CD4-positive, alpha-beta T cell treated with Interleukin-6 at 100 ng/mL for 8 hours (primary cell): Measurements from ENCODE around the gene EBNA1BP2.
"Not testable (repeated sequence)": the region's sequence is repeated elsewhere in the genome, so short reads cannot be mapped to it uniquely, and the experiment has no call there.

Source experiments
- DNase-seq: peaks from one replicate; pipeline ENCODE4 v3.0.0-alpha.2; 2020; ENCODE audit warnings: mixed read lengths, low spot score

The EBNA1BP2 gene, protein sequence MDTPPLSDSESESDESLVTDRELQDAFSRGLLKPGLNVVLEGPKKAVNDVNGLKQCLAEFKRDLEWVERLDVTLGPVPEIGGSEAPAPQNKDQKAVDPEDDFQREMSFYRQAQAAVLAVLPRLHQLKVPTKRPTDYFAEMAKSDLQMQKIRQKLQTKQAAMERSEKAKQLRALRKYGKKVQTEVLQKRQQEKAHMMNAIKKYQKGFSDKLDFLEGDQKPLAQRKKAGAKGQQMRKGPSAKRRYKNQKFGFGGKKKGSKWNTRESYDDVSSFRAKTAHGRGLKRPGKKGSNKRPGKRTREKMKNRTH

DNA sequence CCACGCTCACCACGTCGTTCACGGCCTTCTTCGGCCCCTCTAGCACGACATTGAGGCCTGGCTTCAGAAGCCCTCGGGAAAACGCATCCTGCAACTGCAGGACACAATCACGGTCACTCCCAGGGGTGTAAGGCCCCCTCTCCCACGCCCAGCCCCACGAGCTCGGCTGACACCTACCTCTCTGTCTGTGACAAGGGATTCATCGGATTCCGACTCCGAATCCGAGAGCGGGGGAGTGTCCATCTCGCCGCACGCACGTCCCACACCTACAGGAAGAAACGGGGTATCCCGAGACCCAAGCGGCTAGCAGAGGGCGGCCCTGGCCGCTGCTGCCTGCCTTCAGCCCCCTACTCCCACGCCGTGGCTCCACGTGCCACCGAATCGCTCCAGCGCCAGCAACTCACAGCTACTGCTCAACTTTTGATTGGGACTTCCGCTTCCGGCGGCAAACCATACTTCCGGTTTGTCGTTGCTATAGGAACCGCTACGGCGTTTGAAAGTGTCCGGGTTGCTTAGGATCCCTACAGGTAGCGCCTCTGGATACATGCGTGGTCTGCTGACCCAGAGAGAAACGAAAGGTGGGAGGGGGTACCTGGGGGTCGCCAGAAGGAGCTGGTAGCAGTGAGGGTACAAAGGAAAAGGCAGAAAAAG, at the start of gene EBNA1BP2, which contains the start of gene CFAP57:
Gene EBNA1BP2 (minus strand): TSS at position 415 of the 651 bp plus-strand sequence. CDS start 172 bp downstream, at position 243.
Gene CFAP57 (plus strand): TSS at position 455 of the 651 bp plus-strand sequence. CDS start 424 bp downstream, outside the sequence.
- peak; percentile 91 for DNase-seq

DNA sequence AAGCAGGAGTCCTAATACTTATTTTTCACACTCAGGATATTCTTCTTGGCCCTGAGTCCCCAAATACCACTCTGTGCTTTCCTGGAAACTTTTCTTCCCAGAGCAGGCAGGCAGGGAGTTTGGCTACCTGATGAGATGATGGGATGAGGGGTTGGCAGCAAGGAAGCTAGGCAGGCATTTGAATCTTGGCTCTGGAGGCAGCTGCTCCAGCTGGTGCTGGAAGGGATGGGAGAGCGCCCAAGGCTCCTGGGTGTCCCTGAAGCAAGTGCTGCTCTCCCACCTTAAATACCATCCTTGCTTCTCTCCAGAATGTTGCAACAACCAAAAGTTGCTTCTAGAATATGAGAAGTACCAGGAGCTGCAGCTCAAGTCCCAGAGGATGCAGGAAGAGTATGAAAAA, 49.7 kb upstream of the EBNA1BP2 start:
- DNase-seq: no peak

DNA sequence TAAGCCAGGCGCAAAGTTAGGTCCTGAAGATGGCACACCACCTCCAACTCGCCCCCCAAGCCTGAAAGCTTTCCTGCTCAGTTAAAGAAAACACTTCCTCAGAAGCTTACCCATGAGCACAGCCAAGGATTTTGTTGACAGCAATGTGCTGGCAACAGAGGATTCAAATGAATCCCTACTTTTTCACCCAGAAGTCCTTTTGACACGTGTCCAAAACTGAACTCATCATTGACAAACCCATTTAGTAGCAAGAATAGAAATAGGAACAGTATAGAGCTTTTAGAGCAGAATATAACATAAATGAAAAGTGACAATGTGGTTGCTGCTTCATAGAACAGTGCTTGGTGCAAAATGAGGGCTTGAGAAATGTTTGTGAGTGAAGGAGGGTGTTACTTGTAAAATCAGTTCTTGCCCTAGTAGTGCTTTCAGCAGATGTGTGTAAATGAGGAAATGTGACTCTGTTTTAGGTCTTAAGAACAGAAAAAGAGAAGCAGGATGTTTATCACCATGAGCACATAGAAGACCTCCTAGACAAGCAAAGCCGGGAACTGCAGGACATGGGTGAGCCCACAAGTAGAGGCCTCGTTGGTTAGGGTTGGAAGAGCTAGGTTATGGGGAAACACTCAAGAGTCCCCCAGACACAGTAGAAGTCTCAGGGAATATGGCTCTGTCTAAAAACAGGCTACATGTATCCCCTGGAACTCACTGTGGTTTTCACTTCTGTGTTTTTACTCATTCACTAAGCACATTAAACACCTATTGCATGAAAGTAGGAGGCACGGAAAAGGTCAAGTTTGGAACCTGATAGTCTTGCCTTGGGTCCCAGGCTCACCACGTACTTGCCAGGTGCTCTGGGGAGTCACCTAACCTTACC, 49.1 kb upstream of the EBNA1BP2 start:
- no peak for DNase-seq

DNA sequence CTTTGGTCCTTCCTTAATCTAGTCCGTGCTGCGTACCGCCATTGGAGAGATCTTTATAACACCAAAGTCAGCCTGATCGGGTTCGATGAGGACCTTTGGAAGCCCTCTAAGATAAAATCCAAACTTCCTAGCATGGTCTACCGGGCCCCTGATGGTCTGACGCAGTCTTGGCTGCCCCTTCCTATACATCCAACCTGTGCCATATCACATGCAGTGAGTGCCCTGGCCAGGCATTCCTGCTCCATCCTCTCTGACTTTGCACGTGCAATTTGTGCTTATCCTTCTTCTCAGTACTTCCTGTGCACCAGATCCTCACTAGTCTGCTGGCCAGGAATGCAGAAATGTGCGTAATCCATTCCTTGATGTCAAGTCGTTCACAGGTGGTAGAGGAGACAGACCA, 45.7 kb upstream of the EBNA1BP2 start:
- no peak for DNase-seq

DNA sequence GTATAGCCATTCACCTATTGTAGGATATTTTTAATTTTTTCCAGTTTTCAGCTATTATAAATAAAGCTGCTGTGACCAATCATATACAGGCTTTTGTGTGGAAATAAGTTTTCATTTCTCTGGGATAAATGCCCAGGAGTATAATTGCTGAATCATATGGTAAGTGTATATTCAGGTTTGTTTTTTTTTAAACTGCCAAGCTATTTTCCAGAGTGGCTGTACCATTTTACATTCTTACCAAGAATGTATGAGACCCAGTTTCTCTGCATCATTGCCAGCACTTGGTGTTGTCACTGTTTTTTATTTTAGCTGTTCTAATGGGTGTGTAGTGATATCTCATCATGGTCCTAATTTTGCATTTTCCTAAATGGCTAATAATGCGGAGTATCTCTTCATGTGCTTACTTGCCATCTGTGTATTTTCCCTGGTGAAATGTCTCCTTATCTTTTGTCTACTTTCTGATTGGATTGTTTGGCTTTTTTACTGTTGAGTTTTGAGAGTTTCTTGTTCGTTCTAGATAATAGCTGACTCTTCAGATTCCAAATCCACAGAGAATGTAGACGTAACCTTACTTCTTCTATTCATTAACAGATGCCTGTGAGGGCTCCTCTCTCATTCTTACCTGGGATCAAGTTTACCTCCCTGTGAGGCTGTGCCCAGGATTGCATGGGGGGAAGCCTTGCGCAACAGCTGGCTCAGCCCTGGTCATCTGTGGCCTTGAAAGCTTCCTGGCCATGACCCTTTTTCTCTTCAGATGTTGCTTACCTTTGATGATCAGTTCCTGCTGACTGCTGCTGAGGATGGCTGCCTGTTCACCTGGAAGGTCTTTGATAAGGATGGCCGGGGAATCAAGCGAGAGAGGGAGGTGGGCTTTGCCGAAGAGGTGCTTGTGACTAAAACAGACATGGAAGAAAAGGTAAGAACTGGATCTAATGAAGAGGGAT, 42.7 kb upstream of the EBNA1BP2 start:
- no peak for DNase-seq

DNA sequence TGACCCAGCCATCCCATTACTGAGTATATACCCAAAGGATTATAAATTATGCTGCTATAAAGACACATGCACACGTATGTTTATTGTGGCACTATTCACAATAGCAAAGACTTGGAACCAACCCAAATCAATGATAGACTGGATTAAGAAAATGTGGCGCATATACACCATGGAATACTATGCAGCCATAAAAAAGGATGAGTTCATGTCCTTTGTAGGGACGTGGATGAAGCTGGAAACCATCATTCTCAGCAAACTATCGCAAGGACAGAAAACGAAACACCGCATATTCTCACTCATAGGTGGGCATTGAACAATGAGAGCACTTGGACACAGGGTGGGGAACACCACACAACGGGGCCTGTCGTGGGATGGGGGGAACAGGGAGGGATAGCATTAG, 36.2 kb upstream of the EBNA1BP2 start:
- not testable (repeated sequence) for DNase-seq

DNA sequence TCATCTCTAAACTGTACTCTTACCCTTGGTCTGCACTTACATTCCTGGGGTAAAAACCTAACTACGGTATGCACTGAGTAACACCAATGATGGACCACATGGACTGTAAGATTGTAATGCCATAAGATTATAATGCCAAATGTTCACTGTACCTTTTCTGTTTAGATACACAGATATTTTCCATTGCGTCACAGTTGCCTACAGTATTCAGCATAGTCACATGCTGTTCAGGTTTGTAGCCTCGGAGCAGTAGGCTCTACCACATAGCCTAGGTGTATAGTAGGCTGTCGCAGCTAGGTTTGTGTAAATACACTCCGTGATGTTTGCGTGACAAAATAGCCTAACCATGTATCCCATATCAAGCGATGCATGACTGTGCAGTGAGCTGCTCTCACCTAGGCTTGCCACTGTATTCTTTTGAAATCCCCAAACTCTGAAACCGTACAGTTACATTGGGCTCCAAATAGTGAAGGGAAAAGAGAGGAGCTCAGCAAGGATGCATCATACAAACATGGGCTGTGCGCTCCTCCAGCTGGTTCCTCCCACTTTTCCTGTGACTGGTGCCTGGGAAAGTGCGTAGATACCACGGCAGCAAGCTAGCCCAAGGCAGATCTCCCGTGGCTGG, 35.3 kb upstream of the EBNA1BP2 start:
- DNase-seq: no peak

DNA sequence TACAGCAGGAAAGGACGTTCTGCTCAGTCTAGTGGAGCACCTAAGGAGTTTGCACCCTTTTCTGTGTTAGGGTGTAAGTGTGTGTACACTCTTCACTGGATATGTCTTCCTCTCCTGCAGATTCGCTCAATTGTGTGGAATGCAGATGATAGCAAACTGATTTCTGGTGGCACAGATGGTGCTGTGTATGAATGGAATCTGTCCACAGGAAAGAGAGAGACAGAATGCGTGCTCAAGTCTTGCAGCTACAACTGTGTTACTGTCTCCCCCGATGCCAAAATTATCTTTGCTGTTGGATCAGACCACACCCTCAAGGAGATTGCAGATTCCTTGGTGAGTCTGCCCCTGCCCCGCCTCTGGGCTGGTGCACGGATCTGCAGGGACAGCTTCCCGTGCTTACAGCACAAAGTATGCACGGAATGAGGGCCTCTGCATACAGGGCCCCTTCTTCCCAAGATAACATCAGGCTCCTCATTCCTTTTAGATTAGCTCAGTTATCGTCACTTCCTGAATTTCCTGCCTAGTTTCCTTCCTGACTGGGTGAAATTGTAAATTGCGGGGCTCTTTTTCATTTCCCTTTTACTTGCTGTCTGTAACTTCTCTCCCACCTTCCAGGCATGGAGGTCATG, 34.6 kb upstream of the EBNA1BP2 start:
- DNase-seq: no peak

DNA sequence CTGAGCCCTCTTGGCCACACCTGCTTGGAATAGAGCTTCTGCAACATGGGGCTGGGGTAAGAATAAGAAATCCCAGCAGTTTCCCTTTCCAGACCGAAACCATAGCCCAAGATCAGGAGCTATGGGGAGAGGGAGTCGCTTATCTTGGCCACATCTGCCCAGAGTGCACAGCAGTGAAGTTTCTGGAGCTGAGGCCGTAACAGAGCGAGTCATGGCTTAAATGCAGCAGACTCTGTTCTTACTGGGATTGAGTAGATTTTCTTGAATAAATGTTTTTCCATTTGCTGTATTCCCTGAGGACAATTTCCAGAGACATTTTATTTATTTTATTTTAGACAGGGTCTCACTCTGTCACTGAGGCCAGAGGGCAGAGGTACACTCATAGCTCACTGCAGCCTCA, 33.6 kb upstream of the EBNA1BP2 start:
- no peak for DNase-seq

DNA sequence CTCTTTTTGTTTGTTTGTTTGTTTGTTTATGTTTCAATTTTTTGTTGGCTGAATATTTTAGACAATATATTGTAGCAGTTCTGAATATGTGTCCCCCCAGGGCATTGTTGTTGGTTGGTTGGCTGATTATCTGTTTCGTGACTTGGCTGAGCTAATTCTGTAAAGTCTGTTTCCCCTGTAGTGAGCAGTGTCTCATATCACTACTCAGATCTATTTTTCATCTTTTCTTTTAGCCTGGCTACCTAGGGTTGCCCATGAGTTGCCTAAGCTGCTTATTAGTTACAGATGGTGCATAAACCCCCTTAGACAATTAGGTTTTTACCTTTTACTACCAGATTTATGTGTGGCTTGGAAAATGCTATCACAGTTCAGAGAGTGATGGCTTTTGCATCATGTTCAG, 32.3 kb upstream of the EBNA1BP2 start:
- no peak for DNase-seq

DNA sequence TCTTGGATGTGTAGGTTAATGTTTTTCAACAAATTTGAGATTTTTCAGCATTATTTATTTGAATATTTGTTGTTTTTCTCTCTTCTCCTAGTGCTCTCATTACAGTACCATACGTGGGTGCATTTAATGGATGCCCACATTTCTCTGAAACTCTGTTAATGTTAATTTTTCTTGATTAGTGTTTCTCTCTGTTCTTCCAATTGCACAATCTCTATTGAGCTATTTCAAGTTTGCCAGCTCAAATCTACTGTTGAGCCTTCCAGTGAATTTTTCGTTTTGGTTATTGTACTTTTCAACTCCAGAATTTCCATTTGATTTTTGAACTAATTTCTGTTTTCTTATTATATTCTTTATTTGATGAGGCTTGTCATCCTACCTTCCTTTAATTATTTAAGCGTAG, 31.8 kb upstream of the EBNA1BP2 start:
- no peak for DNase-seq

DNA sequence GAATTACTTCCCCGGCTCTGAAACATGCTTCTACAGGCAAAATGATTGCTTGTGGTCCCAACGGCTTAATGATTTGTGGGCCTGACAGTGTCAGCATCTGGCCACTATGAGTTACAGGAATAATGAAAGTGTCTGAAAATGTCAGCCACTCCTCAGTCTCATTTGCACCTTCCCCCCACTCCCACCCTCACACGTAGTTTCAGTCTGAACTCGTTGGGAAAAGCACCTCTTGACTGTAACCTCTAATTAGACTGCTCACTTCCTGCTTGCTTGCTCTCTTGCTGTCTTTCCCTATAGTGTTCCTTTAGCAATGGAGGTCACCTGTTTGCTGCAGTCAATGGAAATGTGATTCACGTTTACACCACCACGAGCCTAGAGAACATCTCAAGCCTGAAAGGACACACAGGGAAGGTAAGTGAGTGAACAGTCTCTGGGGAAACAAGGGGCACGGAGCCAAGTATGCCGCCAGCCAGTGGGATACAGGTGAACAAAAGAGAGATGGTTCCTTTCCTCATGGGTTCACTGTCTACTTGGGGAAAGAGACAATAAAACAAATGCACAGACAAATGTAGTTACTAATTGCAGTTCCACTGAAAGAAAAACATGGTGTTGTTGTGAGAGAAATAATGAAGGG, 27.1 kb upstream of the EBNA1BP2 start:
- DNase-seq: no peak

DNA sequence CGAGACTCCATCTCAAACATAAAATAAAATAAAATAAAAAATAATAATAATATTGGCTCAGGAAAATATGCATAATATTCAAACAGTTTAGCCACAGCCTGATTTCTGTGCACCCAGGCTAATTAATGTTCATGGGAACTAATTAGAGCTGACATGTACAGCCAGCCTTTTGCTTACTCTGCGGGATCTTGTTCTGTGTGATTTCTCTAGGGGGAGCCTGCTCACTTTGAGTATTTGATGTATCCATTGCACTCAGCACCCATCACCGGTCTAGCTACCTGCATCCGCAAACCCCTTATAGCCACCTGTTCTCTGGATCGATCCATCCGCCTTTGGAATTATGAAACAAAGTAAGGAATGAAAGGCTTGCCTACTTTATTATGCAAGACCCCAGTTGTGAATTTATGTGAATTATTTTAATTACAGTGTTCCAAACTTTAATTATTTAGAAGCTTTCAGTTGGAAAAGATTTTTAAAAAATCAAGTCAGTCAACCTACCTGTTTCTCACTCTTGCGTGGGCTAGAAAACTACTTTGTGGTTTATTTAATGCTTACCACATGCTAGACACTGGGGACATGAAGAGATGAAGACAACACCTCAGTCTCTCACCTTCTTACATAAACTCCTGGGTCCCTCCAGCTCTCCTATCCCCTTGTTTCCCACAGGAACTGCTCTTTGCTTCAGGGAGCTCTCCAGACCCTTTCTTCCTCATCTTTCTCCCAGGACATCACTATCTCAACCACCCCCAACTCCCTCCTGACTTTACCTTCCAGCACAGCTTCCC, 25.4 kb upstream of the EBNA1BP2 start:
- DNase-seq: no peak

DNA sequence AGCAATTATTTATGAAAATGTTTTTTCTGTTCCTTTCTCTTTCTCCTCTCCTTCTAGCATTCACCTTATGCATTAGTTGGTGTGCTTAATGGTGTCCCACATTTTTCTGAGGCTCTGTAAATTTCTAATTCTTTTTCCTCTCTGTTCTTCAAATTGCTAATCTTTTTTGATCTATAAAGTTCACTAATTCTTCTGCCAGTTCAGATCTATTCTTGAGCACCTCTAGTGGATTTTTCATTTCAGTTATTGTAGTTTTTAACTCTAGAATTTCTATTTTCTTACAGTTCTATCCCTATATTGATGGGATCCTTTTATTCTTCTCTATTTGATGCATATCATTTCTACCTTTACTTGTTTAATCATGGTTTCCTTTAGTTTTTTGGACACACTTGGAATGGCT, 22.4 kb upstream of the EBNA1BP2 start:
- no peak for DNase-seq

DNA sequence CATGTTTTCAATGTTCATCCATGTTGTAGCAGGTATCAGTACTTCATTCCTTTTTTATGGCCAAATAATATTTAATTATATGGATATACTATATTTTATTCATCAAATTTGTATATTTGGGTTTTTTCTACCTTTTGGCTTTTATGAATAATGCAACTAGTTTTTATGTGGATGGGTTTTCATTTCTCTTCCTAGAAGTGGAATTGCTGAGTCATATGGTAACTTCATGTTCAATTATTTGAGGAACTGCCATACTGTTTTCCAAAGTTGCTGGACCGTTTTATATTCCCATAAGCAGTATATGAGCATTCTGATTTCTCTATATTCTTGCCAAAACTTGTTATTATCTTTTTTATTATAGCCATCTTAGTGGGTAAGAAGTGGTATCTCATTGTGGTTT, 16.0 kb upstream of the EBNA1BP2 start:
- DNase-seq: no peak

DNA sequence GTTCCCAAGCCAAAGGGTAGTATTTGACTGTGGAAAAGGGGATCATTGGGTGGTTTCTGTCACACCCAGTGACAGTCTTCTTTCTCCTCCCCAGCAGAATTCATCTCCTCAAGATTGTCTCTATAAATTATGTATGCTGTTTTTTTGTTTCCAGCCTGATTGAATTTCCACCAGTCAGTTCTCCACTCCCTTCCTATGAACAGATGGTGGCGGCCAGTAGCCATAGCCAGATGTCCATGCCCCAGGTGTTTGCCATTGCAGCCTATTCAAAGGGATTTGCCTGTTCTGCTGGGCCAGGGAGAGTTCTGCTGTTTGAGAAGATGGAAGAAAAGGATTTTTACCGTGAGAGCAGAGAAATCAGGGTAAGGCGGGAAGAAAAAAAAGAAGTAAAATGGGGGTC, 12.9 kb upstream of the EBNA1BP2 start:
- DNase-seq: no peak

DNA sequence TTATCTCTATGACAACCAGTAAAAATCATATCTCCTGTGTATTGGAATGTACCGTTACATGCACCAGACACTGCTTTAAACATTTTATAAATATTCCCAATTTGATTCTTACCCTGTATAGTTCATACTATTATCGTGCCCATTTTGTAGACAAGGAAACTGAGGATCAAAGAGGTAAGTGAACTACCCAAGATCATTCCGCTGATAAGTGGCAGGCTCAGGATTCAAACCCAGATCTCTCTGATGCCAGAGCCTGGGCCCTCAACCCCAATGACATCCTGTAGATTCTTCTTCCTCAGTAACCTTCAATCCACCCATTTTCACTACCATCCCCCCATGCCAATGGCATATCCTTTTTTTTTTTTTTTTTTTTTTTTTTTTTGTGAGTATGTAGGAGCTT, 12.3 kb upstream of the EBNA1BP2 start:
- DNase-seq: no peak

DNA sequence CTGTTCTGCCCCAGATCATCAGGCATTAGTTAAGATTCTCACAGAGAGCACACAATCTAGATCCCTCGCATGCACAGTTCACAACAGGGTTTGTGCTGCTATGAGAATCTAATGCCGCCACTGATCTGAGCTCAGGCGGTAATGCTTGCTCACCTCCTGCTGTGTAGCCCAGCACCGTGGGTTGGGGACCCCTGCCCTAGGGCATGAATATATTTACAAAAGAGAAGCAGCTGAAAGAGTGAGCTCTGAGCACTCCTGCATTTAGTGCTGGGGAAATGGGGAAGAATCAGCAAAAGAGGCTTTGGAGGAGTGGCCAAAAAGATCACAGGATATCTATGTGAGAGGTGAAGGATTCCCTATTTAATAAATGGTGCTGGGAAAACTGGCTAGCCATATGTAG, 5.6 kb upstream of the EBNA1BP2 start:
- DNase-seq: no peak

DNA sequence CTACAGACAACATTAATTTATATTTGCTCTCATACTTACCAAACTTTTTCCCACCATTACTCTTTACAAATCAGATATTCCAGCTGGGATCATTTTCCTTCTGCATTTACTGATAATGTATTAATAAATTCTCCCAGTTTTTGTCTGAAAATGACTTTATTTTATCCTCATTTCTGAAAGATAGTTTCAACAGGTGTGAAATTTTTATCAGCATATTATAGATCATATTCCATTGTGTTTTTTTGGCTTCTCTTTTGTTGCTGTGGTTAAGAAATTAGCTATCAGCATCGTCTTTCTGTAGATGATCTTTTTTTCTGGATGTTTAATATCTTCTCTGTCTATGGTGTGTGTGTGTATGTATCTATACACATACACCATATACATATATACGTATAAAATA, 2.8 kb upstream of the EBNA1BP2 start:
- DNase-seq: no peak
